Activated CD4-positive, alpha-beta T cell treated with anti-CD3 and anti-CD28 coated beads for 36 hours (primary cell): Measurements from ENCODE around the gene CLASP1. TPM values are rescaled to one million over a fixed set of nuclear protein-coding genes. Genes with fewer than 3 reads are reported as not detected.

ENCODE experiments used
- ATAC-seq: fragments of 200-7000 bp; cut with Tn5 transposase; one replicate; pipeline ENCODE4 v1.10.0; 2021; ENCODE audit warnings: mild to moderate bottlenecking, moderate library complexity
- CTCF ChIA-PET: fragments of 350-600 bp; sonication (Branson Sonifier 250); formaldehyde crosslinking; loops from one replicate; lab custom pipeline; 2021; ENCODE audit warnings: antibody characterized with exemption; lab: Charles Lee
- POLR2A ChIA-PET: fragments of 350-600 bp; sonication (Branson Sonifier 250); formaldehyde crosslinking; loops from one replicate; lab custom pipeline; 2021; ENCODE audit warnings: antibody characterized with exemption, inconsistent platforms; lab: Charles Lee
- DNase-seq: peaks from one replicate; pipeline ENCODE4 v3.0.0-alpha.2; 2020
- H3K27ac Mint-ChIP-seq: one replicate; pipeline ENCODE4 v1.8.0; 2021; ENCODE audit warnings: mixed read lengths
- H3K27me3 Mint-ChIP-seq: one replicate; pipeline ENCODE4 v1.8.0; 2021; ENCODE audit warnings: mixed read lengths
- H3K36me3 Mint-ChIP-seq: one replicate; pipeline ENCODE4 v1.8.0; 2021; ENCODE audit warnings: low read depth, mixed read lengths
- H3K4me1 Mint-ChIP-seq: one replicate; pipeline ENCODE4 v1.8.0; 2021; ENCODE audit warnings: mixed read lengths
- H3K4me3 Mint-ChIP-seq: one replicate; pipeline ENCODE4 v1.8.0; 2021; ENCODE audit warnings: mild to moderate bottlenecking, moderate library complexity, mixed read lengths
- H3K9me3 Mint-ChIP-seq: one replicate; pipeline ENCODE4 v1.8.0; 2021; ENCODE audit warnings: low read depth, mixed read lengths
- intact Hi-C, 2 experiments: fragments of 100-400 bp; cut with DNase I in 1 of 2; cut with micrococcal nuclease in 1 of 2; formaldehyde crosslinking; loops; one replicate each; pipeline versions ENCODE4 v1.14.2 to v1.15.1; 2022 to 2024; cut with DNase I, micrococcal nuclease
- total RNA-seq, 2 experiments: library from RNA; stranded (reverse); gene quantifications; one replicate each; pipeline ENCODE4 v1.2.3, GENCODE V29; 2021

Gene CLASP1
- total RNA-seq, 2 experiments from 2014 or later: 56.8 to 75.6 TPM

- POLR2A ChIA-PET: no interaction called here
- ATAC-seq (no peak), DNase-seq (no peak)
- H3K9me3 Mint-ChIP-seq: no peaks in the 10 kb centered on the region
- intact Hi-C loops: no loop called here
- H3K4me1 Mint-ChIP-seq: peaks cover 25% of the 10 kb centered on the region
- no peak overlapping the region for H3K4me3 Mint-ChIP-seq
- H3K36me3 Mint-ChIP-seq: peaks cover 70% of the 10 kb centered on the region
- H3K27ac Mint-ChIP-seq: peak overlapping the region; percentile 27
- CTCF ChIA-PET: no interaction called here
- no peaks in the 10 kb centered on the region for H3K27me3 Mint-ChIP-seq
Measured at GRCh38 chr2:121504316-121504715, 144.9 kb downstream of the CLASP1 start.

- DNase-seq: no peak
- H3K4me3 Mint-ChIP-seq: no peak overlapping the region
- intact Hi-C loops: no loop called here
- ChIA-PET CTCF (no interaction called here), POLR2A (no interaction called here)
- no peaks in the 10 kb centered on the region for H3K9me3 Mint-ChIP-seq
- peaks cover 35% of the 10 kb centered on the region for H3K4me1 Mint-ChIP-seq
- H3K36me3 Mint-ChIP-seq: peaks cover 73% of the 10 kb centered on the region
- H3K27ac Mint-ChIP-seq: no peak overlapping the region
- no peak for ATAC-seq
- no peaks in the 10 kb centered on the region for H3K27me3 Mint-ChIP-seq
Measured at GRCh38 chr2:121502781-121503180, 146.5 kb downstream of the CLASP1 start.

GRCh38 chr2:121502246-121502645 lies 147.0 kb downstream of the CLASP1 start:
- ChIA-PET CTCF (no interaction called here), POLR2A (no interaction called here)
- no peaks in the 10 kb centered on the region for H3K9me3 Mint-ChIP-seq
- DNase-seq (no peak), ATAC-seq (no peak)
- peaks cover 35% of the 10 kb centered on the region for H3K4me1 Mint-ChIP-seq
- H3K36me3 Mint-ChIP-seq: peaks cover 71% of the 10 kb centered on the region
- no peak overlapping the region for H3K27ac Mint-ChIP-seq
- H3K4me3 Mint-ChIP-seq: no peak overlapping the region
- no peaks in the 10 kb centered on the region for H3K27me3 Mint-ChIP-seq
- intact Hi-C loops: no loop called here

- ChIA-PET CTCF (no interaction called here), POLR2A (no interaction called here)
- ATAC-seq: no peak
- Mint-ChIP-seq H3K27ac (no peak overlapping the region), H3K4me1 (peaks cover 37% of the 10 kb centered on the region), H3K9me3 (no peaks in the 10 kb centered on the region), H3K4me3 (no peak overlapping the region), H3K27me3 (no peaks in the 10 kb centered on the region), H3K36me3 (peaks cover 66% of the 10 kb centered on the region)
- intact Hi-C loops: no loop called here
- DNase-seq: no peak
Measured at GRCh38 chr2:121501554-121501953, 147.7 kb downstream of the CLASP1 start.

GRCh38 chr2:121501031-121501430 lies 148.2 kb downstream of the CLASP1 start:
- POLR2A ChIA-PET: no interaction called here
- CTCF ChIA-PET: no interaction called here
- ATAC-seq (no peak), DNase-seq (no peak)
- intact Hi-C loops: no loop called here
- Mint-ChIP-seq H3K27ac (peak overlapping the region; percentile 70), H3K4me3 (no peak overlapping the region), H3K27me3 (no peaks in the 10 kb centered on the region), H3K36me3 (peaks cover 62% of the 10 kb centered on the region), H3K4me1 (peaks cover 37% of the 10 kb centered on the region), H3K9me3 (no peaks in the 10 kb centered on the region)

- no peak overlapping the region for H3K4me3 Mint-ChIP-seq
- intact Hi-C loops: no loop called here
Measured at GRCh38 chr2:121498731-121499130, 150.5 kb downstream of the CLASP1 start.

GRCh38 chr2:121492409-121492808 lies 156.9 kb downstream of the CLASP1 start:
- DNase-seq (no peak), ATAC-seq (no peak)
- Mint-ChIP-seq H3K4me1 (peaks cover 46% of the 10 kb centered on the region), H3K4me3 (no peak overlapping the region), H3K27ac (no peak overlapping the region), H3K9me3 (no peaks in the 10 kb centered on the region), H3K36me3 (peaks cover 21% of the 10 kb centered on the region), H3K27me3 (no peaks in the 10 kb centered on the region)
- ChIA-PET POLR2A (no interaction called here), CTCF (interaction anchor here (1.2 kb wide), 1 partner anchor 226 kb away, joined by 3 read pairs; no protein-coding TSS in a partner anchor)
- intact Hi-C loops: no loop called here

More at GRCh38 chr2:121498731-121499130, 150.5 kb downstream of the CLASP1 start:
- DNase-seq (no peak), ATAC-seq (peak; percentile 39)
- ChIA-PET CTCF (no interaction called here), POLR2A (no interaction called here)
- Mint-ChIP-seq H3K27me3 (no peaks in the 10 kb centered on the region), H3K27ac (peak overlapping the region; percentile 58), H3K4me1 (peaks cover 32% of the 10 kb centered on the region), H3K9me3 (no peaks in the 10 kb centered on the region), H3K36me3 (peaks cover 62% of the 10 kb centered on the region)

- no peaks in the 10 kb centered on the region for H3K27me3 Mint-ChIP-seq
- no peak overlapping the region for H3K27ac Mint-ChIP-seq
- H3K4me3 Mint-ChIP-seq: no peak overlapping the region
- DNase-seq (no peak), ATAC-seq (no peak)
- intact Hi-C loops: no loop called here
- H3K9me3 Mint-ChIP-seq: no peaks in the 10 kb centered on the region
- peaks cover 17% of the 10 kb centered on the region for H3K36me3 Mint-ChIP-seq
- POLR2A ChIA-PET: no interaction called here
- CTCF ChIA-PET: interaction anchor here (1.2 kb wide), 1 partner anchor 227 kb away, joined by 3 read pairs; no protein-coding TSS in a partner anchor
- H3K4me1 Mint-ChIP-seq: peaks cover 44% of the 10 kb centered on the region
Measured at GRCh38 chr2:121491518-121491917, 157.7 kb downstream of the CLASP1 start.

GRCh38 chr2:121490584-121491133 lies 158.6 kb downstream of the CLASP1 start:
- ChIA-PET POLR2A (no interaction called here), CTCF (interaction anchor here (0.7 kb wide), 1 partner anchor 38 kb away, joined by 3 read pairs; no protein-coding TSS in a partner anchor)
- Mint-ChIP-seq H3K27ac (no peak overlapping the region), H3K36me3 (peaks cover 12% of the 10 kb centered on the region), H3K4me3 (no peak overlapping the region), H3K4me1 (peaks cover 44% of the 10 kb centered on the region), H3K27me3 (no peaks in the 10 kb centered on the region), H3K9me3 (no peaks in the 10 kb centered on the region)
- ATAC-seq: no peak
- DNase-seq: no peak
- intact Hi-C loops: no loop called here

- ATAC-seq (no peak), DNase-seq (no peak)
- Mint-ChIP-seq H3K4me3 (no peak overlapping the region), H3K27me3 (no peaks in the 10 kb centered on the region), H3K36me3 (peaks cover 12% of the 10 kb centered on the region), H3K4me1 (peaks cover 44% of the 10 kb centered on the region), H3K9me3 (no peaks in the 10 kb centered on the region), H3K27ac (no peak overlapping the region)
- POLR2A ChIA-PET: interaction anchor here (0.6 kb wide), 1 partner anchor 31 kb away, joined by 3 read pairs; no protein-coding TSS in a partner anchor
- CTCF ChIA-PET: interaction anchor here (0.7 kb wide), 1 partner anchor 39 kb away, joined by 3 read pairs; no protein-coding TSS in a partner anchor
- intact Hi-C loops: no loop called here
Measured at GRCh38 chr2:121489911-121490583, 159.2 kb downstream of the CLASP1 start.

- CTCF ChIA-PET: no interaction called here
- H3K27me3 Mint-ChIP-seq: no peaks in the 10 kb centered on the region
- POLR2A ChIA-PET: no interaction called here
- intact Hi-C loops: no loop called here
- H3K27ac Mint-ChIP-seq: no peak overlapping the region
- no peaks in the 10 kb centered on the region for H3K9me3 Mint-ChIP-seq
- no peak for DNase-seq
- ATAC-seq: no peak
- peaks cover 15% of the 10 kb centered on the region for H3K36me3 Mint-ChIP-seq
- no peak overlapping the region for H3K4me3 Mint-ChIP-seq
- H3K4me1 Mint-ChIP-seq: peaks cover 47% of the 10 kb centered on the region
Measured at GRCh38 chr2:121489284-121489683, 160.0 kb downstream of the CLASP1 start.

- H3K36me3 Mint-ChIP-seq: peaks cover 5% of the 10 kb centered on the region
- H3K27ac Mint-ChIP-seq: no peak overlapping the region
- DNase-seq: no peak
- peaks cover 25% of the 10 kb centered on the region for H3K4me1 Mint-ChIP-seq
- no peaks in the 10 kb centered on the region for H3K27me3 Mint-ChIP-seq
- ATAC-seq: no peak
- no peak overlapping the region for H3K4me3 Mint-ChIP-seq
- H3K9me3 Mint-ChIP-seq: no peaks in the 10 kb centered on the region
- intact Hi-C loops: no loop called here
- CTCF ChIA-PET: no interaction called here
- POLR2A ChIA-PET: no interaction called here
Measured at GRCh38 chr2:121486191-121486790, 163.0 kb downstream of the CLASP1 start.
